A549 (cell line): Measurements from ENCODE around the gene VAV3. TPM values are rescaled to one million over a fixed set of nuclear protein-coding genes. Genes with fewer than 3 reads are reported as not detected.

Experiments
- ATAC-seq, 2 experiments: fragments of 200-7000 bp in 1 of 2; fragments of >200 bp in 1 of 2; cut with Nextera tagmentation in 1 of 2; cut with Tn5 transposase in 1 of 2; 3 replicates each; pipeline versions ENCODE4 v1.8.0 to v1.9.1; 2018 to 2020; ENCODE audit warnings: mild to moderate bottlenecking in 1 of 2, moderate library complexity in 1 of 2
- CTCF ChIA-PET: fragments of 300-600 bp; sonication (Branson Sonifier 250); formaldehyde crosslinking; extraction: SDS; loops from one replicate; lab custom pipeline; 2021; ENCODE audit warnings: antibody characterized with exemption, inconsistent platforms; lab: Yijun Ruan, JAX
- POLR2A ChIA-PET: fragments of 350-600 bp; formaldehyde crosslinking; extraction: SDS; loops from one replicate; lab custom pipeline; 2021; ENCODE audit warnings: antibody characterized with exemption, inconsistent platforms; lab: Yijun Ruan, JAX
- DNase-seq, 2 experiments: peaks; one replicate each; pipeline versions ENCODE4 v3.0.0 to v3.0.0-alpha.2; 2011 to 2016; ENCODE audit warnings: low read depth in 1 of 2, low spot score in 1 of 2
- FAIRE-seq: peaks from 2 replicates; lab custom pipeline; 2011; peaks lifted over from hg19 to GRCh38; lab: Jason Lieb, UNC
- H3K27ac ChIP-seq, 2 experiments: fragments of >200 bp; sonication (Bioruptor Twin); formaldehyde crosslinking; 3 replicates each; pipeline ENCODE4 v1.5.1; 2016 to 2017
- H3K4me1 ChIP-seq: fragments of >200 bp; sonication (Bioruptor Twin); formaldehyde crosslinking; 3 replicates; pipeline ENCODE4 v1.6.1; 2016
- H3K4me2 ChIP-seq: fragments of >200 bp; sonication (Bioruptor Twin); formaldehyde crosslinking; 3 replicates; pipeline ENCODE4 v1.6.1; 2016
- H3K4me3 ChIP-seq: fragments of >200 bp; sonication (Bioruptor Twin); formaldehyde crosslinking; 3 replicates; pipeline ENCODE4 v1.5.1; 2016
- H3K9me3 ChIP-seq: fragments of >200 bp; sonication (Bioruptor Twin); formaldehyde crosslinking; 3 replicates; pipeline ENCODE4 v1.6.1; 2016
- CHD4 ChIP-seq: fragments of 200-600 bp; sonication (generic); IDR thresholded peaks from 2 replicates; pipeline ENCODE4 v1.6.1; 2016; ENCODE audit warnings: antibody characterized with exemption, mild to moderate bottlenecking, borderline replicate concordance
- EHMT2 ChIP-seq: fragments of 200-600 bp; sonication (generic); IDR thresholded peaks from 2 replicates; pipeline ENCODE4 v1.6.1; 2016; ENCODE audit warnings: antibody characterized with exemption, low read depth, mild to moderate bottlenecking, moderate library complexity
- EP300 ChIP-seq, 2 experiments: fragments of >200 bp; sonication (Bioruptor Twin); formaldehyde crosslinking; IDR thresholded peaks; 2 replicates in 1 of 2; 3 replicates in 1 of 2; pipeline ENCODE4 v1.6.1; 2016 to 2017
- ESRRA ChIP-seq: fragments of 150-350 bp; IDR thresholded peaks from 2 replicates; pipeline ENCODE4 v1.6.1; 2014; ENCODE audit warnings: mild to moderate bottlenecking, low read length, borderline replicate concordance
- FOSL2 ChIP-seq, 2 experiments: fragments of 450-650 bp in 1 of 2; fragments of >200 bp in 1 of 2; sonication (Bioruptor Twin) in 1 of 2; formaldehyde crosslinking; IDR thresholded peaks; 2 replicates each; pipeline versions ENCODE4 v1.5.0 to v1.6.1; 2016 to 2020; ENCODE audit warnings: mild to moderate bottlenecking in 1 of 2, moderate library complexity in 1 of 2
- HDAC2 ChIP-seq: fragments of 200-600 bp; sonication (generic); IDR thresholded peaks from 2 replicates; pipeline ENCODE4 v1.6.1; 2016
- HOXB5 ChIP-seq: fragments of 250-450 bp; sonication (Bioruptor Pico); IDR thresholded peaks from 2 replicates; pipeline ENCODE4 v1.5.0; 2020; ENCODE audit warnings: mild to moderate bottlenecking, moderate library complexity
- JUN ChIP-seq, 2 experiments: fragments of >200 bp; sonication (Bioruptor Twin); formaldehyde crosslinking; IDR thresholded peaks; 2 replicates in 1 of 2; 3 replicates in 1 of 2; pipeline ENCODE4 v1.6.1; 2016 to 2017
- KDM1A ChIP-seq: fragments of 200-600 bp; sonication (generic); IDR thresholded peaks from 2 replicates; pipeline ENCODE4 v1.6.1; 2016; ENCODE audit warnings: low read depth, mild to moderate bottlenecking
- KDM5A ChIP-seq: fragments of 200-600 bp; sonication (generic); IDR thresholded peaks from 2 replicates; pipeline ENCODE4 v1.6.1; 2016; ENCODE audit warnings: antibody characterized with exemption, mild to moderate bottlenecking
- MAFK ChIP-seq: fragments of 450-650 bp; IDR thresholded peaks from 2 replicates; pipeline ENCODE4 v1.6.1; 2014; ENCODE audit not compliant: partially characterized antibody
- MAX ChIP-seq: IDR thresholded peaks from 2 replicates; pipeline ENCODE4 v1.6.1; 2012
- MYC ChIP-seq: IDR thresholded peaks from 2 replicates; pipeline ENCODE4 v1.6.1; 2012; ENCODE audit warnings: mild to moderate bottlenecking, inconsistent platforms, low read length, improper control_type of control experiment, borderline replicate concordance
- NFE2L2 ChIP-seq: fragments of 150-350 bp; conservative IDR thresholded peaks from 2 replicates; pipeline ENCODE4 v1.6.1; 2014; ENCODE audit warnings: low read length
- NPAS2 ChIP-seq: fragments of 250-450 bp; sonication (Bioruptor Pico); IDR thresholded peaks from 2 replicates; pipeline ENCODE4 v1.8.0; 2022; ENCODE audit warnings: mild to moderate bottlenecking, moderate library complexity, borderline replicate concordance
- NR3C1 ChIP-seq: fragments of >200 bp; sonication (Bioruptor Twin); formaldehyde crosslinking; IDR thresholded peaks from 3 replicates; pipeline ENCODE4 v1.6.1; 2017
- POLR2A ChIP-seq: IDR thresholded peaks from 2 replicates; pipeline ENCODE4 v1.6.1; 2012; ENCODE audit warnings: mild to moderate bottlenecking, low read length
- RAD21 ChIP-seq, 2 experiments: fragments of >200 bp in 1 of 2; sonication (Bioruptor Twin) in 1 of 2; formaldehyde crosslinking in 1 of 2; IDR thresholded peaks in 1 of 2; conservative IDR thresholded peaks in 1 of 2; 2 replicates in 1 of 2; 3 replicates in 1 of 2; pipeline ENCODE4 v1.6.1; 2012 to 2018; ENCODE audit warnings: inconsistent platforms in 1 of 2
- RARB ChIP-seq: fragments of 250-450 bp; sonication (Bioruptor Pico); IDR thresholded peaks from 2 replicates; pipeline ENCODE4 v1.8.0; 2021; ENCODE audit warnings: mild to moderate bottlenecking, moderate library complexity
- RCOR1 ChIP-seq: fragments of 150-350 bp; IDR thresholded peaks from 2 replicates; pipeline ENCODE4 v1.6.1; 2014; ENCODE audit warnings: antibody characterized with exemption, low read length, low read depth
- RFX5 ChIP-seq: fragments of 450-650 bp; IDR thresholded peaks from 2 replicates; pipeline ENCODE4 v1.7.1; 2014; ENCODE audit warnings: antibody characterized with exemption, mild to moderate bottlenecking, moderate library complexity
- RNF2 ChIP-seq: fragments of 200-600 bp; sonication (generic); IDR thresholded peaks from 2 replicates; pipeline ENCODE4 v1.6.1; 2016; ENCODE audit warnings: low read depth, mild to moderate bottlenecking, antibody characterized with exemption, moderate library complexity, borderline replicate concordance
- SMC3 ChIP-seq: fragments of >200 bp; sonication (Bioruptor Twin); formaldehyde crosslinking; IDR thresholded peaks from 3 replicates; pipeline ENCODE4 v1.6.1; 2018; ENCODE audit warnings: inconsistent platforms
- TFCP2L1 ChIP-seq: fragments of 250-450 bp; sonication (Bioruptor Pico); IDR thresholded peaks from 2 replicates; pipeline ENCODE4 v1.5.0; 2021; ENCODE audit warnings: mild to moderate bottlenecking
- ZNF302 ChIP-seq: fragments of 250-450 bp; sonication (Bioruptor Pico); IDR thresholded peaks from 2 replicates; pipeline ENCODE4 v1.9.0; 2021; ENCODE audit warnings: inconsistent platforms, mild to moderate bottlenecking, moderate library complexity
- ZSCAN20 ChIP-seq: fragments of 250-450 bp; sonication (Bioruptor Pico); IDR thresholded peaks from 2 replicates; pipeline ENCODE4 v1.8.0; 2022; ENCODE audit warnings: mild to moderate bottlenecking, moderate library complexity
- WGBS: methylation state at CpG from one replicate; pipeline ENCODE4 v1.1.6; 2017; ENCODE audit errors: missing lambda C conversion rate; 5-methylcytosine and 5-hydroxymethylcytosine counted together
- polyA plus RNA-seq, 4 experiments: library from polyadenylated mRNA; depleted of rRNA in 3 of 4; stranded (reverse); fragments of >200 nt; fragmentation: RNase III in 1 of 4; extraction: RNeasy Plus Mini Kit Qiagen cat#74134 plus additional on column Dnase treatment in 1 of 4; gene quantifications; 2 replicates in 3 of 4; 3 replicates in 1 of 4; pipeline ENCODE4 v1.2.3, GENCODE V29; 2011 to 2017
- TF ChIP-seq, protein P1 (sequence below): IDR thresholded peaks from 2 replicates; pipeline ENCODE4 v1.6.1; 2012; ENCODE audit warnings: low read depth, borderline replicate concordance
- TF ChIP-seq, protein P2 (sequence below): fragments of 450-650 bp; IDR thresholded peaks from 2 replicates; pipeline ENCODE4 v1.6.1; 2014; ENCODE audit warnings: antibody characterized with exemption
- TF ChIP-seq, protein P3 (sequence below): fragments of 200-600 bp; sonication (generic); IDR thresholded peaks from 2 replicates; pipeline ENCODE4 v1.6.1; 2016; ENCODE audit warnings: antibody characterized with exemption, mild to moderate bottlenecking, moderate library complexity

VAV3 gene
- polyA plus RNA-seq, 2 of the 4 experiments (the other 2 are of a cell fraction) = 12.8 to 22.7 TPM

- TF ChIP-seq EHMT2 (no peak), KDM5A (no peak), RARB (CRISPR knock-in tag) (no peak), RCOR1 (no peak)
Measured at GRCh38 chr1:107877745-107878144, 87.2 kb downstream of the VAV3 start (continued).

DNA sequence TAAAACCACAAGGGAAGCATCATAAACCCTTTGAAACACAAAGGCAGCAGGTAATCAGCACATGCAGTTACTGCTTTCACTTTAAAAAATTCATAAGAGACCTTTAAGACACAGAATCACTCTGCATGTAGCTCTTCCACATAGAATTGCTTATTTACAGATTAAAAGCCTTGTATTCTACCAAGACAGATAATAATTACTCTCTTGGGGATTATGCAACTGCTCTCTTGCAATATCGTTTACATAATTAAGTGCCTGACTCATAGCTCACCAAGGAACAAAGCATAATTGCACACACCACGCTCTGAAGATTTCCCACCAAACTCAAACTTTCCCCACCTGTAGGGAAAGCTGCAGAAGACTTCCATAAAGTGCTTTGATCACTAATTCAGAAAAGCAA is 87.9 kb downstream of the VAV3 start:
- Histone ChIP-seq H3K4me2 (no peak overlapping the region), H3K4me3 (no peak overlapping the region), H3K4me1 (no peaks in the 10 kb centered on the region), H3K9me3 (no peaks in the 10 kb centered on the region), H3K27ac (no peak overlapping the region)
- ATAC-seq (no peak), FAIRE-seq (no peak), DNase-seq (no peak)
- no peak for TF ChIP-seq MYC
- TF ChIP-seq, protein P1, sequence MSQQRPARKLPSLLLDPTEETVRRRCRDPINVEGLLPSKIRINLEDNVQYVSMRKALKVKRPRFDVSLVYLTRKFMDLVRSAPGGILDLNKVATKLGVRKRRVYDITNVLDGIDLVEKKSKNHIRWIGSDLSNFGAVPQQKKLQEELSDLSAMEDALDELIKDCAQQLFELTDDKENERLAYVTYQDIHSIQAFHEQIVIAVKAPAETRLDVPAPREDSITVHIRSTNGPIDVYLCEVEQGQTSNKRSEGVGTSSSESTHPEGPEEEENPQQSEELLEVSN = no peak
- TF ChIP-seq MAFK = no peak
- no peak for TF ChIP-seq KDM1A
- TF ChIP-seq NR3C1 = no peak
- no peak for TF ChIP-seq KDM5A
- TF ChIP-seq ZSCAN20 (CRISPR knock-in tag) = no peak
- TF ChIP-seq HOXB5 (CRISPR knock-in tag) = no peak
- TF ChIP-seq JUN (IDR thresholded peaks at IDR 0.05) = no peak
- no peak for TF ChIP-seq EP300 (IDR thresholded peaks at IDR 0.05)
- TF ChIP-seq HDAC2 = no peak
- POLR2A ChIA-PET = no interaction called here
- WGBS = 8% methylated on average over 2 of the region's 2 CpGs
- CTCF ChIA-PET = no interaction called here

DNA sequence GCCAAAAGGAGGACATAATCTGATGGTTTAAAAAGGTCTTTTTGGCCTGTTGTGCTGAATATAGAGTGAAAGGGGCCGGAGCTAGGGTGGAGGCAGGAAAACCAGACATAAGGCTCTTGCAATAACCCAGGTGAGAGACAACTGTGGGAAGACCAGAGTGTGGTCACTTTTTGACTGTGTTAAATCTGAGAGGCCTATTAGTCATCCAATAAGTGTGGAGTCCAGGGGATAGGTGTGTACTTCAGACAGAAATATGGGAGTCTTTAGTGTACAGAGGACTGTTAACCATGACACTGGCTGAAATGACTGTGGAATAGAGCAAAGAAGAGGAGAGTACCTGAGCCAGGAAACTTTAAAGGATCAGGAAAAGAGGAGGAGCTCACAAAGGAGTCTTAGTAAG is 89.3 kb downstream of the VAV3 start:
- FAIRE-seq (no peak), DNase-seq (no peak)
- Histone ChIP-seq H3K4me2 (no peak overlapping the region), H3K4me1 (no peaks in the 10 kb centered on the region), H3K9me3 (no peaks in the 10 kb centered on the region), H3K4me3 (no peak overlapping the region)
- POLR2A ChIA-PET = no interaction called here
- TF ChIP-seq RFX5 = no peak
- TF ChIP-seq RNF2 = no peak
- no peak for TF ChIP-seq CHD4
- no peak for TF ChIP-seq MYC
- TF ChIP-seq KDM1A = no peak
- no peak for TF ChIP-seq EHMT2
- no peak for TF ChIP-seq RCOR1
- TF ChIP-seq, protein P2, sequence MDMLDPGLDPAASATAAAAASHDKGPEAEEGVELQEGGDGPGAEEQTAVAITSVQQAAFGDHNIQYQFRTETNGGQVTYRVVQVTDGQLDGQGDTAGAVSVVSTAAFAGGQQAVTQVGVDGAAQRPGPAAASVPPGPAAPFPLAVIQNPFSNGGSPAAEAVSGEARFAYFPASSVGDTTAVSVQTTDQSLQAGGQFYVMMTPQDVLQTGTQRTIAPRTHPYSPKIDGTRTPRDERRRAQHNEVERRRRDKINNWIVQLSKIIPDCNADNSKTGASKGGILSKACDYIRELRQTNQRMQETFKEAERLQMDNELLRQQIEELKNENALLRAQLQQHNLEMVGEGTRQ = no peak
- TF ChIP-seq NPAS2 (CRISPR knock-in tag) = no peak
- TF ChIP-seq POLR2A = no peak
- TF ChIP-seq ESRRA = no peak
- TF ChIP-seq, protein P3, sequence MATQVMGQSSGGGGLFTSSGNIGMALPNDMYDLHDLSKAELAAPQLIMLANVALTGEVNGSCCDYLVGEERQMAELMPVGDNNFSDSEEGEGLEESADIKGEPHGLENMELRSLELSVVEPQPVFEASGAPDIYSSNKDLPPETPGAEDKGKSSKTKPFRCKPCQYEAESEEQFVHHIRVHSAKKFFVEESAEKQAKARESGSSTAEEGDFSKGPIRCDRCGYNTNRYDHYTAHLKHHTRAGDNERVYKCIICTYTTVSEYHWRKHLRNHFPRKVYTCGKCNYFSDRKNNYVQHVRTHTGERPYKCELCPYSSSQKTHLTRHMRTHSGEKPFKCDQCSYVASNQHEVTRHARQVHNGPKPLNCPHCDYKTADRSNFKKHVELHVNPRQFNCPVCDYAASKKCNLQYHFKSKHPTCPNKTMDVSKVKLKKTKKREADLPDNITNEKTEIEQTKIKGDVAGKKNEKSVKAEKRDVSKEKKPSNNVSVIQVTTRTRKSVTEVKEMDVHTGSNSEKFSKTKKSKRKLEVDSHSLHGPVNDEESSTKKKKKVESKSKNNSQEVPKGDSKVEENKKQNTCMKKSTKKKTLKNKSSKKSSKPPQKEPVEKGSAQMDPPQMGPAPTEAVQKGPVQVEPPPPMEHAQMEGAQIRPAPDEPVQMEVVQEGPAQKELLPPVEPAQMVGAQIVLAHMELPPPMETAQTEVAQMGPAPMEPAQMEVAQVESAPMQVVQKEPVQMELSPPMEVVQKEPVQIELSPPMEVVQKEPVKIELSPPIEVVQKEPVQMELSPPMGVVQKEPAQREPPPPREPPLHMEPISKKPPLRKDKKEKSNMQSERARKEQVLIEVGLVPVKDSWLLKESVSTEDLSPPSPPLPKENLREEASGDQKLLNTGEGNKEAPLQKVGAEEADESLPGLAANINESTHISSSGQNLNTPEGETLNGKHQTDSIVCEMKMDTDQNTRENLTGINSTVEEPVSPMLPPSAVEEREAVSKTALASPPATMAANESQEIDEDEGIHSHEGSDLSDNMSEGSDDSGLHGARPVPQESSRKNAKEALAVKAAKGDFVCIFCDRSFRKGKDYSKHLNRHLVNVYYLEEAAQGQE = no peak
- TF ChIP-seq ZNF302 (CRISPR knock-in tag) = no peak
- no peak for TF ChIP-seq TFCP2L1 (CRISPR knock-in tag)
- TF ChIP-seq SMC3 = no peak
- TF ChIP-seq NFE2L2 = no peak
- no peak for TF ChIP-seq MAX
- TF ChIP-seq RAD21 (conservative IDR thresholded peaks at IDR 0.05 in 1 of 2, IDR thresholded peaks at IDR 0.05 in 1 of 2) = no peak
- TF ChIP-seq, protein P1 = no peak
- TF ChIP-seq FOSL2 (IDR thresholded peaks at IDR 0.05) = no peak
- TF ChIP-seq FOSL2 (CRISPR knock-in tag; IDR thresholded peaks at IDR 0.05) = no peak
- TF ChIP-seq, all 56 proteins: peak for 0
- no peak for ATAC-seq
- H3K27ac ChIP-seq = no peak overlapping the region
- CTCF ChIA-PET = no interaction called here
- 31% methylated on average over 1 of the region's 1 CpG for WGBS
